ENCODE measurements around the gene TAF1C.

GRCh38 chr16:84191466-84191865 is 4.6 kb upstream of the TAF1C start:
- TF ChIP-seq, protein P1, sequence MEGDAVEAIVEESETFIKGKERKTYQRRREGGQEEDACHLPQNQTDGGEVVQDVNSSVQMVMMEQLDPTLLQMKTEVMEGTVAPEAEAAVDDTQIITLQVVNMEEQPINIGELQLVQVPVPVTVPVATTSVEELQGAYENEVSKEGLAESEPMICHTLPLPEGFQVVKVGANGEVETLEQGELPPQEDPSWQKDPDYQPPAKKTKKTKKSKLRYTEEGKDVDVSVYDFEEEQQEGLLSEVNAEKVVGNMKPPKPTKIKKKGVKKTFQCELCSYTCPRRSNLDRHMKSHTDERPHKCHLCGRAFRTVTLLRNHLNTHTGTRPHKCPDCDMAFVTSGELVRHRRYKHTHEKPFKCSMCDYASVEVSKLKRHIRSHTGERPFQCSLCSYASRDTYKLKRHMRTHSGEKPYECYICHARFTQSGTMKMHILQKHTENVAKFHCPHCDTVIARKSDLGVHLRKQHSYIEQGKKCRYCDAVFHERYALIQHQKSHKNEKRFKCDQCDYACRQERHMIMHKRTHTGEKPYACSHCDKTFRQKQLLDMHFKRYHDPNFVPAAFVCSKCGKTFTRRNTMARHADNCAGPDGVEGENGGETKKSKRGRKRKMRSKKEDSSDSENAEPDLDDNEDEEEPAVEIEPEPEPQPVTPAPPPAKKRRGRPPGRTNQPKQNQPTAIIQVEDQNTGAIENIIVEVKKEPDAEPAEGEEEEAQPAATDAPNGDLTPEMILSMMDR (IDR thresholded peaks at IDR 0.05), result no peak
- no peak for TF ChIP-seq POLR2A (IDR thresholded peaks at IDR 0.05)
- TF ChIP-seq POLR2AphosphoS5 (IDR thresholded peaks at IDR 0.05; ENCODE audit: insufficient read depth in 1 of 2, low read depth in 1 of 2), result no peak
